GM23338 (cell line): ENCODE data around the gene NCKAP1. TPM values are rescaled to one million over a fixed set of nuclear protein-coding genes. Genes with fewer than 3 reads are reported as not detected.

ENCODE experiments used
- CREB1 ChIP-seq: fragments of 250-450 bp; sonication (Bioruptor Pico); IDR thresholded peaks from 2 replicates; pipeline ENCODE4 v1.5.0; 2020; ENCODE audit warnings: low read depth, mild to moderate bottlenecking, moderate library complexity
- EZH2 ChIP-seq: fragments of 200-600 bp; sonication (generic); IDR thresholded peaks from one replicate; pipeline ENCODE4 v1.8.0; 2017; ENCODE audit warnings: antibody characterized with exemption, mild to moderate bottlenecking, low read depth; ENCODE audit not compliant: unreplicated experiment
- EZH2phosphoT487 ChIP-seq: fragments of 200-600 bp; sonication (generic); IDR thresholded peaks from one replicate; pipeline ENCODE4 v1.8.1; 2018; ENCODE audit warnings: antibody characterized with exemption; ENCODE audit not compliant: unreplicated experiment
- NANOG ChIP-seq: IDR thresholded peaks from 2 replicates; pipeline ENCODE4 v1.6.1; 2016; ENCODE audit warnings: antibody characterized with exemption, borderline replicate concordance
- POLR2AphosphoS5 ChIP-seq: IDR thresholded peaks from 2 replicates; pipeline ENCODE4 v1.6.1; 2016; ENCODE audit warnings: antibody characterized with exemption, low read depth
- REST ChIP-seq: IDR thresholded peaks from one replicate; pipeline ENCODE4 v1.6.1; 2018; ENCODE audit warnings: antibody characterized with exemption; ENCODE audit not compliant: unreplicated experiment
- STAT1 ChIP-seq: IDR thresholded peaks from one replicate; pipeline ENCODE4 v1.6.1; 2016; ENCODE audit warnings: antibody characterized with exemption; ENCODE audit not compliant: unreplicated experiment
- ZNF462 ChIP-seq: fragments of 250-450 bp; sonication (Bioruptor Pico); IDR thresholded peaks from 2 replicates; pipeline ENCODE4 v1.5.0; 2020; ENCODE audit warnings: mild to moderate bottlenecking, moderate library complexity
- polyA plus RNA-seq: library from polyadenylated mRNA; unstranded; fragments of >200 nt; fragmentation: Nextera tagmentation; extraction: Ambion mirVana; gene quantifications from 2 replicates; pipeline ENCODE4 v1.2.1, GENCODE V29; 2016
- total RNA-seq: library from RNA; depleted of rRNA; stranded (reverse); fragments of >200 nt; shearing (Covaris generic); gene quantifications from 2 replicates; pipeline ENCODE4 v1.2.3, GENCODE V29; 2014

Gene NCKAP1
- total and polyA plus RNA-seq, 2 experiments from 2014 or later = 53.8 to 157 TPM

GRCh38 chr2:182929972-182930371 is 108.3 kb downstream of the NCKAP1 start (continued):
- no peak for TF ChIP-seq ZNF462
- TF ChIP-seq NANOG = no peak
- no peak for TF ChIP-seq STAT1
- TF ChIP-seq EZH2phosphoT487 = no peak
- TF ChIP-seq POLR2AphosphoS5 = no peak
- no peak for TF ChIP-seq CREB1
- TF ChIP-seq REST = no peak
- no peak for TF ChIP-seq EZH2
